Measurements from ENCODE around the gene ARHGEF25.

The ARHGEF25 gene

DNA sequence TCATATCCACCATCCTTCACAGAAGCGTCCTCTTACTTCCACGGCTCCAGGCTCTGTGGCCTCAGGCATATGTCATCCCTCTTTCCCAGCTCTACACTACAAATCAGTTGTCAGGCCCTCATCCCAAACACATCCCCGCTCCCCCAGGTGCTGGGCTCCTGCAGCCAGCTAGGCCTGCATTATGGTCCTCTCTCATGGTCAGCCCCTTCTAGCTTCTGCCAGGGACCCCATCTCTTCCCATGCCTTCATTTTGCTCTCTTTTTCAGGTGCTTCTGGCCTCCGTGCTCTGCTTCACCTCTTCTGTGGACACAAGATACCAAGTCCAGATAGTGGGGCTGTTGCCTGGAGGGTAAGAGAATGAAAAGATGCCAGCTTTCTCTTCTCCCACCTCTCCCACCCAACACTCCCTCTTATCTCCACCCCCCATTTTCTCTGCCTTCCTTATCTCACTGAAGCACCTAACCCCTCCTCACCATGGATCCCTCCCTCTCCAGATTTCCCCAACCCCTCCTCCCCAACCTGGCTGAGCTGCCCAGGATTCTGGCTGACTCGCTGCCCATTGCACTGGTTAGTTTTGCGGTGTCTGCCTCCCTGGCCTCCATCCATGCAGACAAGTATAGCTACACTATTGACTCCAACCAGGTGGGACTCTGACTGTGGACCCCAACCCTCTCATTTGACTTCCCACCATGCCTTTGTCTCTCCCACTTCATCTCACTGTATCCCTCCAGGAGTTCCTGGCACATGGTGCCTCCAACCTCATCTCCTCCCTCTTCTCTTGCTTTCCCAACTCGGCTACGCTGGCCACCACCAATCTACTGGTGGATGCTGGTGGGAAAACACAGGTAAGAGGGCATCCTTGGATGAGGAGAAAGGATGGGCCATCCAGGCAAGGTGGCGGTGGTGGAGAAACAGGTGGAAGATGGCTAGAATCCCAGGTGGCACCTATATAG lies 11.3 kb downstream of the ARHGEF25 start:
- H3K4me3 ChIP-seq (replicated peaks in 1 of 2; ENCODE audit: low read depth in 2 of 2, low read length in 2 of 2) = no peak overlapping the region
- no peak for DNase-seq (ENCODE audit: low read depth in 2 of 2)
- no peak for TF ChIP-seq CTCF (IDR thresholded peaks at IDR 0.05; ENCODE audit: low read depth, low read length)

DNA sequence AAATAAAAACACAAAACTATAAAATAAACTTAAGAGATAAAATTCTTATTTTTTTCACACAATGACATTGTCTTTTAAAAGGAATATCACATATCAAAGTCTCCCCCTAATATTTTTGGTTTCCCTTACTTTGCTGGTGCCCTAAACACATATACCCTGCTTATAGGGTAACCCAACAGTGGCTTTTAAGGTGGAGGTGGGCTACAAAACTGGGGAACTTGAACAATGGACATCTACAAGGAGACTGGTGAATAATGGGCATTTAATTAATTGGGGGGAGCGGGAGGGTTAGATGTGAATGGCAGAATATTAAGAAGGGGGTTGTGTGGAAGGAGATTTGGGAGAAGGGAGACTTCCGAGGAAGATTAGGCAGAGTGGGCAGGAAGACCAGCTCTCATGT lies 12.2 kb downstream of the ARHGEF25 start:
- H3K4me3 ChIP-seq (replicated peaks in 1 of 2; ENCODE audit: low read depth in 2 of 2, low read length in 2 of 2) = no peak overlapping the region
- TF ChIP-seq CTCF (IDR thresholded peaks at IDR 0.05; ENCODE audit: low read depth, low read length) = no peak
- no peak for DNase-seq (ENCODE audit: low read depth in 2 of 2)

- no peak for DNase-seq (ENCODE audit: low read depth in 2 of 2)
- TF ChIP-seq CTCF (IDR thresholded peaks at IDR 0.05; ENCODE audit: low read depth, low read length) = no peak
- H3K4me3 ChIP-seq (replicated peaks in 1 of 2; ENCODE audit: low read depth in 2 of 2, low read length in 2 of 2) = no peak overlapping the region
These were observed 12.7 kb downstream of the ARHGEF25 start for GRCh38 chr12:57623811-57624390.

DNA sequence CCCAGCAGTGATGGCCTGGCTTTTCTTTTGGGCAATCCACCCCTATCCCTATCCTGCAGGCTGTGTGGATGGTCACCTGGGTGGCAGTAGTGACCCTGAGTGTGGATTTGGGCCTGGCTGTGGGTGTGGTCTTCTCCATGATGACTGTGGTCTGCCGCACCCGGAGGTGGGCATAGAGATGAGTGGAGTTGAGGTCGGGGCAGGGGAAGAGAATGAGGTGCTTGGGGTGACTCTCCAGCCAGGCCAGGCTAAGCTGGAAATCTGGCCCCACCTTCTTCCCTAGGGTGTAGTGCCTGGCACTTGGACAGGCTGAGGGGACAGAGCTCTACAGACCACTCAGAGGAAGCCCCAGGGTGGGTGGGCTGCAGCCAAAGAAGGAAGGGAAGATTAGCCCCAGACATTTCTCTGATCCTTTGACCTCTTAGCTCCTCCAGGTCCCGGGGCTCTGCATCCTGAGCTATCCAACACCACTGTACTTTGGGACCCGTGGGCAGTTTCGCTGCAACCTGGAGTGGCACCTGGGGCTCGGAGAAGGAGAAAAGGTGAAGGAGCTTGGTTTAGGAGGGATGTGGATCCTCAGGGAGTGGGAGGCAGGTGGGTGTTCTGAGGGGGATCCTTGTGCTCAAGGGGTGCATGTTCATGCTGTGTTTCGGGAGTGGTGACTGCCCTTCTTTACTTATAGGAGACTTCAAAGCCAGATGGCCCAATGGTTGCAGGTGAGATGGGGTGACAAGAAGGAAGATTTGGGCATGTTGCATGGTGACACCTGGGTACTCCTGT lies 13.4 kb downstream of the ARHGEF25 start:
- no peak for TF ChIP-seq CTCF (IDR thresholded peaks at IDR 0.05; ENCODE audit: low read depth, low read length)
- H3K4me3 ChIP-seq (replicated peaks in 1 of 2; ENCODE audit: low read depth in 2 of 2, low read length in 2 of 2) = no peak overlapping the region
- no peak for DNase-seq (ENCODE audit: low read depth in 2 of 2)

- DNase-seq (ENCODE audit: low read depth in 2 of 2) = no peak
- no peak overlapping the region for H3K4me3 ChIP-seq (replicated peaks in 1 of 2; ENCODE audit: low read depth in 2 of 2, low read length in 2 of 2)
- no peak for TF ChIP-seq CTCF (IDR thresholded peaks at IDR 0.05; ENCODE audit: low read depth, low read length)
These were observed 14.2 kb downstream of the ARHGEF25 start for GRCh38 chr12:57625261-57626032.
